ENCODE measurements around the gene TTC28. TPM values are rescaled to one million over a fixed set of nuclear protein-coding genes. Genes with fewer than 3 reads are reported as not detected.

The TTC28 gene
- total RNA-seq, 1 experiment from 2014 or later = 0.12 TPM

- H3K36me3 ChIP-seq (ENCODE audit: control insufficient read depth in 1 of 2, insufficient read depth in 2 of 2, low read length in 2 of 2) = no peaks in the 10 kb centered on the region
- H4K20me1 ChIP-seq (ENCODE audit: insufficient read depth) = no peaks in the 10 kb centered on the region
- no TSS peak for BruUV-seq (replicated peaks)
- no peak overlapping the region for H3K9ac ChIP-seq (ENCODE audit: low read length)
- H3K4me1 ChIP-seq (ENCODE audit: control insufficient read depth in 1 of 2, insufficient read depth in 2 of 2, low read length in 2 of 2) = no peaks in the 10 kb centered on the region
- H3K27ac ChIP-seq (ENCODE audit: low read depth, low read length) = no peak overlapping the region
- ChIA-PET POLR2A (no interaction called here), RAD21 (ENCODE audit: low non-redundant PET in 1 of 2, low total read pairs in 2 of 2, uncharacterized antibody in 2 of 2, unreplicated experiment in 2 of 2) (no interaction called here), CTCF (no interaction called here)
- ATAC-seq (no peak), DNase-seq (ENCODE audit: low read depth, low spot score) (no peak)
- no peak overlapping the region for H2AFZ ChIP-seq (ENCODE audit: low read depth, low read length, poor library complexity, severe bottlenecking)
- intact Hi-C loops (cut with micrococcal nuclease) = no loop called here
- no peak overlapping the region for H3K4me3 ChIP-seq (replicated peaks in 1 of 2; ENCODE audit: low read depth in 1 of 2, low read length in 2 of 2)
- no peaks in the 10 kb centered on the region for H3K9me3 ChIP-seq (ENCODE audit: control insufficient read depth in 1 of 2, insufficient read depth in 1 of 2, low read depth in 1 of 2, low read length in 2 of 2)
- H3K9me2 ChIP-seq (ENCODE audit: insufficient read depth) = no peaks in the 10 kb centered on the region
- no peak overlapping the region for H3K4me2 ChIP-seq (ENCODE audit: low read length)
- H3K27me3 ChIP-seq (ENCODE audit: insufficient read depth, low read length) = peaks cover 47% of the 10 kb centered on the region
- TF ChIP-seq MAX (IDR thresholded peaks at IDR 0.05) (no peak), FOSL1 (IDR thresholded peaks at IDR 0.05; ENCODE audit: low read depth) (no peak), SP1 (IDR thresholded peaks at IDR 0.05; ENCODE audit: low read depth) (no peak), SRF (IDR thresholded peaks at IDR 0.05; ENCODE audit: low read depth) (no peak), ZFX (IDR thresholded peaks at IDR 0.05) (no peak), RAD21 (IDR thresholded peaks at IDR 0.05; ENCODE audit: low read depth) (no peak), ELF1 (IDR thresholded peaks at IDR 0.05; ENCODE audit: borderline replicate concordance, low read depth) (no peak), EZH2phosphoT487 (IDR thresholded peaks at IDR 0.05; ENCODE audit: borderline replicate concordance) (no peak), YY1 (IDR thresholded peaks at IDR 0.05; ENCODE audit: extremely low read depth, insufficient replicate concordance, low read depth, low read length) (no peak), ATF3 (IDR thresholded peaks at IDR 0.05) (no peak)
- no peaks in the 10 kb centered on the region for H3K79me2 ChIP-seq (ENCODE audit: insufficient read depth, low read length)
Observed at GRCh38 chr22:28105413-28105812, 574.2 kb downstream of the TTC28 start.

GRCh38 chr22:28103596-28103995 lies 576.0 kb downstream of the TTC28 start:
- H3K27me3 ChIP-seq (ENCODE audit: insufficient read depth, low read length) = peaks cover 41% of the 10 kb centered on the region
- CTCF ChIA-PET = no interaction called here
- no peaks in the 10 kb centered on the region for H3K4me1 ChIP-seq (ENCODE audit: control insufficient read depth in 1 of 2, insufficient read depth in 2 of 2, low read length in 2 of 2)
- POLR2A ChIA-PET = no interaction called here
- H3K79me2 ChIP-seq (ENCODE audit: insufficient read depth, low read length) = no peaks in the 10 kb centered on the region
- H3K36me3 ChIP-seq (ENCODE audit: control insufficient read depth in 1 of 2, insufficient read depth in 2 of 2, low read length in 2 of 2) = no peaks in the 10 kb centered on the region
- intact Hi-C loops (cut with micrococcal nuclease) = no loop called here
- no peak overlapping the region for H3K9ac ChIP-seq (ENCODE audit: low read length)
- no peak for DNase-seq (ENCODE audit: low read depth, low spot score)
- RAD21 ChIA-PET (ENCODE audit: low non-redundant PET in 1 of 2, low total read pairs in 2 of 2, uncharacterized antibody in 2 of 2, unreplicated experiment in 2 of 2) = no interaction called here
- no TSS peak for BruUV-seq (replicated peaks)
- no peak for ATAC-seq
- no peak for TF ChIP-seq POLR2A (IDR thresholded peaks at IDR 0.05; ENCODE audit: borderline replicate concordance, extremely low read depth, insufficient read depth, insufficient read length)
- TF ChIP-seq ZBTB33 (IDR thresholded peaks at IDR 0.05; ENCODE audit: extremely low read depth, insufficient replicate concordance, low read length) = no peak
- TF ChIP-seq REST (IDR thresholded peaks at IDR 0.05; ENCODE audit: low read depth) = no peak
- H4K20me1 ChIP-seq (ENCODE audit: insufficient read depth) = no peaks in the 10 kb centered on the region
- no peak overlapping the region for H2AFZ ChIP-seq (ENCODE audit: low read depth, low read length, poor library complexity, severe bottlenecking)
- no peak overlapping the region for H3K4me3 ChIP-seq (replicated peaks in 1 of 2; ENCODE audit: low read depth in 1 of 2, low read length in 2 of 2)
- no peaks in the 10 kb centered on the region for H3K9me2 ChIP-seq (ENCODE audit: insufficient read depth)
- H3K27ac ChIP-seq (ENCODE audit: low read depth, low read length) = no peak overlapping the region
- H3K9me3 ChIP-seq (ENCODE audit: control insufficient read depth in 1 of 2, insufficient read depth in 1 of 2, low read depth in 1 of 2, low read length in 2 of 2) = no peaks in the 10 kb centered on the region
- no peak overlapping the region for H3K4me2 ChIP-seq (ENCODE audit: low read length)
